Vagina (tissue), 2 donors: ENCODE results near the gene FIS1. TPM values are rescaled to one million over a fixed set of nuclear protein-coding genes. Genes with fewer than 3 reads are reported as not detected.
A peak's percentile ranks its signal among the peaks of the same experiment; 100 is the strongest.

ENCODE experiments used
- DNase-seq, 2 donors: peaks; one replicate each; pipeline ENCODE4 v3.0.0-alpha.2; 2017; ENCODE audit errors: extremely low spot score in 2 of 2
- H3K27ac ChIP-seq: fragments of 200-600 bp; sonication (generic); one replicate; pipeline ENCODE4 v1.5.1; 2019
- H3K27me3 ChIP-seq: fragments of 200-600 bp; sonication (generic); one replicate; pipeline ENCODE4 v1.5.1; 2019
- H3K36me3 ChIP-seq, 2 donors: fragments of 200-600 bp; sonication (generic); one replicate each; pipeline ENCODE4 v1.5.1; 2017 to 2019
- H3K4me1 ChIP-seq: fragments of 200-600 bp; sonication (generic); one replicate; pipeline ENCODE4 v1.5.1; 2019
- H3K4me3 ChIP-seq, 2 donors: fragments of 200-600 bp; sonication (generic); 1 replicate in 1 of 2; 2 replicates in 1 of 2; pipeline ENCODE4 v1.5.1; 2016 to 2019
- H3K9me3 ChIP-seq: fragments of 200-600 bp; sonication (generic); one replicate; pipeline ENCODE4 v1.5.1; 2019
- CTCF ChIP-seq, 3 experiments: fragments of 450-650 bp in 2 of 3; fragments of 200-600 bp in 1 of 3; sonication (generic) in 1 of 3; IDR thresholded peaks; one replicate each; pipeline ENCODE4 v1.5.1; 2017 to 2019; ENCODE audit warnings: antibody characterized with exemption in 3 of 3, mild to moderate bottlenecking in 2 of 3, moderate library complexity in 2 of 3
- POLR2A ChIP-seq, 2 donors: fragments of 450-650 bp; IDR thresholded peaks; one replicate each; pipeline ENCODE4 v1.6.1; 2017; ENCODE audit warnings: antibody characterized with exemption in 2 of 2, mild to moderate bottlenecking in 2 of 2, moderate library complexity in 2 of 2
- POLR2AphosphoS5 ChIP-seq, 2 donors: sonication (generic); formaldehyde crosslinking; IDR thresholded peaks; one replicate each; pipeline ENCODE4 v1.9.0; 2017; ENCODE audit warnings: antibody characterized with exemption in 2 of 2, mild to moderate bottlenecking in 2 of 2, low read depth in 1 of 2; ENCODE audit not compliant: insufficient read depth in 1 of 2
- intact Hi-C: fragments of 100-400 bp; cut with DNase I; formaldehyde crosslinking; loops from one replicate; pipeline ENCODE4 v1.15.1; 2023
- total RNA-seq: library from RNA; depleted of rRNA; stranded (reverse); fragments of >200 nt; gene quantifications from one replicate; pipeline ENCODE4 v1.2.3, GENCODE V29; 2016

Gene FIS1
- total RNA-seq, 1 donor from 2014 or later, result 204 TPM

DNA sequence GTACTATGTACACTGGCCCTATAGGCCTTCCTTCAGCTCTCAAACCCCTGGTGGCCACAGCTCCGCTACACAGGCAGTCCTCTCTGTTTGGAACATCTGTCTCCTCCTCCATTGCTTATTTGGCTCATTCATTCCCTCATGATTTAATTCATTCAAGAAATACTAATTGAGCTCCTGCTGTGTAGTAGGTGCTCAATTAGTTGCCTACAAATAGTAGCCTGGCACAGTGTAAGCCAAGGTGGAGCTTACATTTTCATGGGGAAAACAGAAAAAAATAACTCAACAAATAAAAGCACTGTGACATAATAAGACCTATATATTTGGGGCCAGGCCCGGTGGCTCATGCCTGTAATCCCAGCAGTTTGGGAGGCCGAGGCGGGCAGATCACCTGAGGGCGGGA lies 3.4 kb upstream of the FIS1 start:
- intact Hi-C loops, result no loop called here
- no peak overlapping the region for H3K27ac ChIP-seq
- no peaks in the 10 kb centered on the region for H3K9me3 ChIP-seq
- no peak for TF ChIP-seq POLR2A (IDR thresholded peaks at IDR 0.05)
- no peak for TF ChIP-seq POLR2AphosphoS5 (IDR thresholded peaks at IDR 0.05; ENCODE audit: insufficient read depth in 1 of 2, low read depth in 1 of 2)
- no peak for TF ChIP-seq CTCF (IDR thresholded peaks at IDR 0.05)
- H3K4me1 ChIP-seq, result peaks cover 39% of the 10 kb centered on the region
- no peaks in the 10 kb centered on the region for H3K27me3 ChIP-seq
- H3K36me3 ChIP-seq, result no peaks in the 10 kb centered on the region
- no peak for DNase-seq
- no peak overlapping the region for H3K4me3 ChIP-seq

- no peaks in the 10 kb centered on the region for H3K9me3 ChIP-seq
- intact Hi-C loops, result no loop called here
- DNase-seq, result no peak
- TF ChIP-seq CTCF (IDR thresholded peaks at IDR 0.05) (no peak), POLR2A (IDR thresholded peaks at IDR 0.05) (no peak), POLR2AphosphoS5 (IDR thresholded peaks at IDR 0.05; ENCODE audit: insufficient read depth in 1 of 2, low read depth in 1 of 2) (no peak)
- no peaks in the 10 kb centered on the region for H3K27me3 ChIP-seq
- peaks cover 0 to 6% of the 10 kb centered on the region in 2 donors for H3K36me3 ChIP-seq
- peak overlapping the region; percentile 77 to 85 for H3K4me3 ChIP-seq
- peaks cover 51% of the 10 kb centered on the region for H3K4me1 ChIP-seq
- H3K27ac ChIP-seq, result peak overlapping the region; percentile 97
These were observed 327 bp upstream of the FIS1 start for GRCh38 chr7:101245147-101245668.

DNA sequence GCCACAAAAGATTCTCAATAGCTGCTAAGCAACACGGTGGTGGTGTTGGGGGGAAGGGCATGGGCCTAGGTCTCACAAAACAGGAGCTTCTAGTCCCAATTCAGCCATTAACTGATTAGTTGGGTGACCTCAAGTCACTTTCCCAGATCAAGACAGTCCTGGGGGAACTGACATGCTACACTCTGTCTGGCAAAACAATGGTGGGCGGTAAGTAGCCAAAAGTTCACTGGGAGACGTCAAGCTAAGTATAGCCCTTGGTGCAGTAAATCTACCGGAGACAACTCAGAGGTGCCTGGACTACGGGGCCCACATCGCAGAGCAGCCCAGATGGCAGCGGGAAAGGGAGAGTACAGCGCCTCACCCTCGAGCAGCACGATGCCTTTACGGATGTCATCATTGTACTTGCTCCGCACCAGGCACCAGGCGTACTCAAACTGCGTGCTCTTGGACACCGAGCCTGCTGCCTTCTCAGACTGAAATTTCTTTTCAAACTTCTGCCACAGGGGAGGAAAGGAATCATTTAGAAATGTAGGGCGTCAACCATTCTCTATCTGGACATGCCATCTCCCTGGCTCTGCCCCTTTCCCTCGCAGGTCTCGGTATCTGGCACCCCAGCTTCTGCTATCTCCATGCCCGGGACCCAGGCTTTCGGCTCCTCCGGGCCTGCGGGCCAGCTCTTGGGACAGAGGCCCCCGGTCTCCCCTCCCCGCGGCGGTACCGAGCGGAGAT lies 1.1 kb downstream of the FIS1 start:
- H3K4me3 ChIP-seq, result peak overlapping the region; percentile 77 to 85
- peaks cover 53% of the 10 kb centered on the region for H3K4me1 ChIP-seq

GRCh38 chr7:101241443-101242349 lies 3.2 kb downstream of the FIS1 start:
- intact Hi-C loops, result no loop called here
- peaks cover 74% of the 10 kb centered on the region for H3K4me1 ChIP-seq
- H3K4me3 ChIP-seq, result no peak overlapping the region
- H3K36me3 ChIP-seq, result peaks cover 0 to 17% of the 10 kb centered on the region in 2 donors
- TF ChIP-seq POLR2A (IDR thresholded peaks at IDR 0.05) (no peak), CTCF (IDR thresholded peaks at IDR 0.05) (no peak), POLR2AphosphoS5 (IDR thresholded peaks at IDR 0.05; ENCODE audit: insufficient read depth in 1 of 2, low read depth in 1 of 2) (no peak)
- no peak overlapping the region for H3K27ac ChIP-seq
- H3K27me3 ChIP-seq, result no peaks in the 10 kb centered on the region
- no peaks in the 10 kb centered on the region for H3K9me3 ChIP-seq
- DNase-seq, result no peak

More for the DNA sequence above, 1.1 kb downstream of the FIS1 start:
- Histone ChIP-seq H3K27ac (peak overlapping the region; percentile 97), H3K9me3 (no peaks in the 10 kb centered on the region), H3K36me3 (peaks cover 0 to 17% of the 10 kb centered on the region in 2 donors), H3K27me3 (no peaks in the 10 kb centered on the region)
- no peak for TF ChIP-seq POLR2AphosphoS5 (IDR thresholded peaks at IDR 0.05; ENCODE audit: insufficient read depth in 1 of 2, low read depth in 1 of 2)
- no peak for TF ChIP-seq CTCF (IDR thresholded peaks at IDR 0.05)
- TF ChIP-seq POLR2A (IDR thresholded peaks at IDR 0.05), result no peak
- intact Hi-C loops, result no loop called here
- no peak for DNase-seq
